HUES64 (cell line): ENCODE results near the gene FAAP20.

Source experiments
- H3K27ac ChIP-seq: 2 replicates; pipeline ENCODE4 v1.7.0; 2013; ENCODE audit warnings: low read depth, low read length, inconsistent platforms
- H3K27me3 ChIP-seq: 2 replicates; pipeline ENCODE4 v1.6.1; 2013; ENCODE audit warnings: mild to moderate bottlenecking, low read length; ENCODE audit not compliant: insufficient read depth
- H3K36me3 ChIP-seq: 2 replicates; pipeline ENCODE4 v1.6.1; 2013; ENCODE audit warnings: mild to moderate bottlenecking, low read length; ENCODE audit not compliant: insufficient read depth
- H3K4me1 ChIP-seq: 2 replicates; pipeline ENCODE4 v1.6.1; 2013; ENCODE audit warnings: mild to moderate bottlenecking, low read length, moderate library complexity; ENCODE audit not compliant: insufficient read depth
- H3K4me3 ChIP-seq: 2 replicates; pipeline ENCODE4 v1.5.1; 2013; ENCODE audit warnings: mild to moderate bottlenecking, low read length, moderate library complexity
- H3K9ac ChIP-seq: 2 replicates; pipeline ENCODE4 v1.6.1; 2013; ENCODE audit warnings: mild to moderate bottlenecking, low read depth, low read length
- H3K9me3 ChIP-seq: 2 replicates; pipeline ENCODE4 v1.6.1; 2013; ENCODE audit warnings: low read depth, low read length; ENCODE audit not compliant: insufficient read depth
- WGBS: fragments of 150-250, 120-280 bp; methylation state at CpG from one replicate; pipeline ENCODE4 v1.1.7; 2013; ENCODE audit warnings: missing lambda C conversion rate; 5-methylcytosine and 5-hydroxymethylcytosine counted together

The FAAP20 gene

DNA sequence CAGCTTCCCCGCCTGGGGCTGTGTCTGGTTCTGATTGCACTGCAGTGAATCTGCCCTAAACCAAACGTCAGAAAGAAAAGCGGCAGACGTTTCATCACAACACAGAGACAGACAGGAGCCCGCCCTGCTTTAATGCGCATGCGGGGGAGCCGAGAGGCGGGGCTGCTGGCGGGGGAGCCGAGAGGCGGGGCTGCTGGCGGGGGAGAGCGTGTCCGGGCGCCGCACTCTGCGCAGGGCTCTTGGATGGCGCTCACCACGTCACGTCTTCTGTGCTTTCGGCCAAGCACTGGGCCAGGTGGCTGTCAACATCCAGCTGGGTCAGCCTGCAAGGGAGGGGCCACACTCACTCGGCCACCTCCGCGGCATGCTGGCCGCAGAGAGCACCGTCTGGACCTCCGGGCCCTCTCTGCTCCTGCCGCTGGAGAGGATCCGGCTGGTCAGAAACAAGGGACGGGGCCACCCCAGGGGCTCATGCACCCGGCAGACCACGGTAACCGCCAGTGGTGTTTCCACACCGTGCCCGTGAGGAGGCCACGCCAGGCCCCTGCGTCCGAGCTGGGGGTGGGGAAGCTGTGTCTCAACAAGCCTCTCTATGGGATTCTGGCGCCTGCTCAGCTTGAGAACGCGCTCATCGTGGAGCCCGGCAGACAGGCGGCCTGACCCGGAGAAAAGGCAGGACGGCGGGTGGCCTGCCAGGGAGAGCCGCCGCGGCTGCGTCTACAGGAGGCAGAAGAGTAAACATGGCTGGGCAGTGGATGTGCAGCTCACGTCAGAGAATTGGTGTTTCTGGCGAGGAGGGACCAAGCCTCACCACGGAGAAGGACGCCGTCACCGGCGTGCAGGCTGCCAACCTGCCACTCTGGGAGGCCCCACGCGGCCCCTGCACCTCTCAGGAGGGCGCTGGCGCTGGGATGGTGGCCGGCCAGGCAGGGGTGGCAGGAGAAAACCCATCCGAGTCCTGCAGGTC lies 4.8 kb downstream of the FAAP20 start:
- peaks cover 19% of the 10 kb centered on the region for H3K36me3 ChIP-seq
- 19% methylated on average over 65 of the region's 65 CpGs for WGBS
- H3K9ac ChIP-seq: peak overlapping the region; percentile 56
- H3K4me3 ChIP-seq: peak overlapping the region; percentile 46
- H3K27me3 ChIP-seq: no peaks in the 10 kb centered on the region
- peak overlapping the region; percentile 78 for H3K27ac ChIP-seq
- H3K9me3 ChIP-seq: no peaks in the 10 kb centered on the region
- H3K4me1 ChIP-seq: peaks cover 6% of the 10 kb centered on the region; the same call in 1 of the 2 replicates

DNA sequence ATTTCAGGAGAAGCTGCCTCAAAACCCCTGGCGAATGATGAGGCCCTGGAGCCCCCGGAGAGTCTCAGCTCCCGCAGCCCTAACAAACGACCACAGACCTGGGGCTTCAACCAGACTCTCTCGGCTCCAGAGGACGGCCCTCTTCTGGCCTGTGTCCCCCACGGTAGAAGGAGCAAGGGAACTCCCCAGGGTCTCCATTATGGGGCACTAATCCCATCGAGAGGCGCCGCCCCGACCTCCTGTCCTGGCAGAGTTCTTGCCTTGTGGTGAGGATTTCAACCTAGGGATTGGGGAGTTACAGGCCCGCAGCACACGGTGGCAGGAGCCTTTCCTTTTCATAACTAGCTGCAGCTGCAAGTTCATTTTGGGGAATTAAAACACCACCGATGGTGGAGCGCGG lies 6.2 kb downstream of the FAAP20 start:
- no peak overlapping the region for H3K27ac ChIP-seq
- no peak overlapping the region for H3K4me3 ChIP-seq
- peaks cover 24% of the 10 kb centered on the region for H3K36me3 ChIP-seq
- no peaks in the 10 kb centered on the region for H3K27me3 ChIP-seq
- WGBS: 92% methylated on average over 16 of the region's 16 CpGs
- H3K9me3 ChIP-seq: no peaks in the 10 kb centered on the region
- peaks cover 6% of the 10 kb centered on the region; the same call in 1 of the 2 replicates for H3K4me1 ChIP-seq
- H3K9ac ChIP-seq: no peak overlapping the region

DNA sequence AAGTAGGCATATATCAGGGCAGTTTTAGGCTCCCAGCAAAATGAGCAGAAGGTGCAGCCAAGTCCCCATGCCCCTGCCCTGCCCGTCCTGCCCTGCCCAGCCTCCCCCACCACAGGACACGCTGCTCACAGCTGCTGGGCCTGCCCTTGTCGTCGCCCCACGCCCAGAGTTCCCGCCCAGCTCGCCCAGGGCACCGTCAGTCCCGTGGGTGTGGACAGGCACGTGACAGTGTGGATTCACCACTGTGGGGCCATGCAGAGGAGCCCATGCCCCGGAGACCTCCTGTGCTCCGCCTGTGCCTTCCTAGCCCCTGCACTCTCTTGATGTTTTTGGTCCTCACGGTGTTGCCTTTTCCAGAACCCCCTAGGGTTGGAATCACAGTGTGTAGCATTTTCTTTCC lies 7.0 kb downstream of the FAAP20 start:
- no peak overlapping the region for H3K27ac ChIP-seq
- 0 out of 2 replicates have a peak, but pooled peaks cover 3% of the 10 kb centered on the region for H3K4me1 ChIP-seq
- no peak overlapping the region for H3K9ac ChIP-seq
- H3K36me3 ChIP-seq: peaks cover 24% of the 10 kb centered on the region
- no peak overlapping the region for H3K4me3 ChIP-seq
- H3K27me3 ChIP-seq: no peaks in the 10 kb centered on the region
- WGBS: 92% methylated on average over 13 of the region's 13 CpGs
- no peaks in the 10 kb centered on the region for H3K9me3 ChIP-seq

DNA sequence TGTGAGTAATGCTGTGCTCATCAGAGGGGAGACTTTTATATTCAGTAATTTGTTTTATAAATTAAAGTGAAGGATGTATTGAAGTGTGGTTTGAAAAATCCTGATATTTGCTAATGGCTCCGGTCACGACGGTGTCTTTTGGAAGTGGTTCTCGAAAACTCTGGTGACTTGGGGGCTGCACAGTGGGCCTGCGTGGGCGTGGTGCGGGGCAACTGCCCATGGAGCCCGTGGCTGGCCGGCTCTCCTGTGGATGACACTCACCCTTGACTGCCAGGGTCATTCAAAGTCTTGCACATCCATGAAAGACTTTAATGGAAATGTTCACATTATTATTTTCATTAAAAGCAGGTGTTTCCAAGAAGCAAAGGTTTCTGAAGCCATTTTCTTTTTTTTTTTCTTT lies 7.7 kb downstream of the FAAP20 start:
- peaks cover 17% of the 10 kb centered on the region for H3K36me3 ChIP-seq
- 91% methylated on average over 9 of the region's 9 CpGs for whole genome bisulfite sequencing

DNA sequence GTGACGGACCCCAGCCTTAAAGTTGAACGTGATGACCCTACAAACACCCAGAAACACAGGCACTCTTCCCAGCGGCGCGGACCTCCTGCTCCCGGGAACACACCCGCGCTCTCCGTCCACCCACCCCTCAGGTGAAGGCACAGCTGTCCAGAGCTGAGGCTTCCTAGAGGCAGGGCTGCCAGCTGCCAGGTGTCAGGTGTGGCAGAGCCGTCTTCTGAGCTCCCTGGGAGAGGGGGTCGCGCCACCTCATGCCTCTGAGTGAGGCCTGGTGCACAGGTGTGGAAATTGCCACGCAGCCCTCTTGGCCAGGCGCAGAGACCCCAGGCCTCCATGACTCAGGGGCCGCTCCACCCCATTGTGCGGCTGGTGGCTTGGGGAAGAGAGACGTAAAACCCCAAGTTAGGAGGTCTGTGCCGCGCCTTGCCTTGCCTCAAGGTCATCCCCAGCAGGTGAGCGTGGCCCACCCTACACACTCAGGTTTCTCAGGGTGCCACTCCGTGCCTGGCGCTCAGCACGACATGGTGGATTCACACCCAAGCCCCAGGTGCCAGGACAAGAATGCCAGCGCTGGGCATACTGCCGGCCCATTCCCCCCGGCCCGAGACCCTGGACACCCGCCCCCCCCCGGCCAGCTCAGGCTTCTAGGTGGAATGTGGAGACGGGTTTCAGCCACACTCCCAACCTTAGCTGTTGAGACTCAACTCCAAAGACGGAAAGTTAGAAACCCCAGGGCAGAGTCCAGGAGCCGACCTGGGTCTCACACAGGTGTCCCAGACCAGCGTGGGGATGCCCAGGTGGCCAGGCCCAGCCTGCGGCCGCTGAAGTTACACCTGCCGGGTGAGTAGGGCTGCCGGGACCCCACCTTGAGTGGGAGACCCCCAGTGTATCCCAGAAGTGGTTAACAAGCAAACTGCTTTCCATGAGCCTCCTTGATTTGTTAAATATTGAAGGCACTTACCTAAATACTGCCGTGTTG lies 8.4 kb downstream of the FAAP20 start:
- Histone ChIP-seq H3K9ac (no peak overlapping the region), H3K4me3 (no peak overlapping the region), H3K27me3 (no peaks in the 10 kb centered on the region), H3K4me1 (0 out of 2 replicates have a peak, but pooled peaks cover 3% of the 10 kb centered on the region), H3K27ac (no peak overlapping the region), H3K9me3 (no peaks in the 10 kb centered on the region), H3K36me3 (peaks cover 20% of the 10 kb centered on the region)
- 96% methylated on average over 38 of the region's 38 CpGs for WGBS

More for the DNA sequence above, 7.7 kb downstream of the FAAP20 start:
- Histone ChIP-seq H3K9ac (no peak overlapping the region), H3K27ac (no peak overlapping the region), H3K9me3 (no peaks in the 10 kb centered on the region), H3K27me3 (no peaks in the 10 kb centered on the region), H3K4me3 (no peak overlapping the region), H3K4me1 (0 out of 2 replicates have a peak, but pooled peaks cover 3% of the 10 kb centered on the region)

DNA sequence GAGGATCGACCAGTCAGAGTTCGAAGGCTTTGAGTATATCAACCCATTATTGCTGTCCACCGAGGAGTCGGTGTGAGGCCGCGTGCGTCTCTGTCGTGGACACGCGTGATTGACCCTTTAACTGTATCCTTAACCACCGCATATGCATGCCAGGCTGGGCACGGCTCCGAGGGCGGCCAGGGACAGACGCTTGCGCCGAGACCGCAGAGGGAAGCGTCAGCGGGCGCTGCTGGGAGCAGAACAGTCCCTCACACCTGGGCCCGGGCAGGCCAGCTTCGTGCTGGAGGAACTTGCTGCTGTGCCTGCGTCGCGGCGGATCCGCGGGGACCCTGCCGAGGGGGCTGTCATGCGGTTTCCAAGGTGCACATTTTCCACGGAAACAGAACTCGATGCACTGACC lies 9.6 kb downstream of the FAAP20 start:
- WGBS: 96% methylated on average over 33 of the region's 33 CpGs
- H3K4me1 ChIP-seq: 0 out of 2 replicates have a peak, but pooled peaks cover 2% of the 10 kb centered on the region
- H3K4me3 ChIP-seq: no peak overlapping the region
- H3K27me3 ChIP-seq: no peaks in the 10 kb centered on the region
- H3K36me3 ChIP-seq: peaks cover 28% of the 10 kb centered on the region
- H3K9me3 ChIP-seq: no peaks in the 10 kb centered on the region
- no peak overlapping the region for H3K9ac ChIP-seq
- no peak overlapping the region for H3K27ac ChIP-seq

DNA sequence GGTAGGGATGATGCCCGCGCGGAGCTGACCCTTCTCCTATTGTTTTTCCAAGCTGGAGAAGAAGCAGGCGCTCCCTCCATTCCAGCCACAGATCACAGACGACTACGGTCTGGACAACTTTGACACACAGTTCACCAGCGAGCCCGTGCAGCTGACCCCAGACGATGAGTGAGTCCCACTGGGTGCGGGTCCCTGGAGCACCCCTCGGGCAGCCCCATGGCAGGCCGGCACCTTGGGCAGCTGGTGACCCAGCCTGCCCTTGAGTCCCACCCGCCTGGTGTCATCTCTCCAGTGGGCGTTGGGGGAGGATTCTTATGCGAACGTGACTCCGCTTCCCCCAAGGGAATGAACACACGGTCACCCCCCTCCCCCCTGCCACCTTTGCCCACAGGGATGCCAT lies 10.0 kb downstream of the FAAP20 start:
- H3K9ac ChIP-seq: no peak overlapping the region
- no peak overlapping the region for H3K27ac ChIP-seq
- H3K4me1 ChIP-seq: no peaks in the 10 kb centered on the region
- H3K36me3 ChIP-seq: peaks cover 28% of the 10 kb centered on the region
- H3K27me3 ChIP-seq: no peaks in the 10 kb centered on the region
- 93% methylated on average over 18 of the region's 18 CpGs for WGBS
- no peaks in the 10 kb centered on the region for H3K9me3 ChIP-seq
- no peak overlapping the region for H3K4me3 ChIP-seq

DNA sequence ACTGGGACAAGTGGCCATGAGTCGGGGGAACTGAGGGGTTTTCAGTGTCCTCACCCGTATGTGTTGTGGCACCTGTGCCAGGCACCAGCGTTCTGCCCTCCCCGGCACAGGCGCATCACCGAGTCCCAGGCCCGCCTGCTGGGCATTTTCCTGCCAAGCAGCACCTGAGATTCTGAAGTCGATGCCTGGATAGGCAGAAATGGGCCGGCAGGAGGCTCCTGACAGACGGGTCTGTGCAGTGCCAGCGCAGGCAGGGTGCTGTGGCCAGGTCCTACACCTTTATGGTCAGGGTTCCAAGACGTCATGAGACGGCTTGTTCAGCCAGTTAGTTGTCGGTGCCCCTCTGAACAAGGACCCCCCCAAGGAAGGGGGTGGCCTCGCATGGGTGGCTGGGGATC lies 10.6 kb downstream of the FAAP20 start:
- Histone ChIP-seq H3K4me3 (no peak overlapping the region), H3K27me3 (no peaks in the 10 kb centered on the region), H3K36me3 (peaks cover 28% of the 10 kb centered on the region), H3K4me1 (no peaks in the 10 kb centered on the region), H3K27ac (no peak overlapping the region), H3K9ac (no peak overlapping the region), H3K9me3 (no peaks in the 10 kb centered on the region)
- WGBS: 95% methylated on average over 15 of the region's 15 CpGs

DNA sequence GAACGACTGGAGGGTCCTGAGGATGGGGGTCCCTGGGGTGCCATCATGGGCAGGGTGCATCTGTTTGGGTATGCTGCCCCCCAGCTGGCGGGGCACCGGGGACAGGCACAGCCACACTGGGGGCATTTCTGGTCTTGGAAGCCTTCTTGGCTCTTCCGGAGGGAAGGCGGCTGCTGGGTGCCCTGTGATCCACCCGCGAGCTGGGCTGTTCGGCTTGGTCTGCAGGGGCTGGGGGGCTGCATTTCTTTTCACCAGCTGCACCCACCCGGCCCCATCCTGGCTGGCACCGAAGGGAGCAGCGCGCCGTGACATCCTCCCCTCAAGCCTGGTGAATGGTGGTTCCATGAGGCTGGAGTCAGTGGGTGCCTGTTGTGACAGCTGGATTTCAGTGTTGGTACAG lies 12.2 kb downstream of the FAAP20 start:
- H3K36me3 ChIP-seq: peaks cover 36% of the 10 kb centered on the region
- H3K27ac ChIP-seq: no peak overlapping the region
- H3K9ac ChIP-seq: no peak overlapping the region
- no peaks in the 10 kb centered on the region for H3K27me3 ChIP-seq
- H3K4me1 ChIP-seq: no peaks in the 10 kb centered on the region
- no peak overlapping the region for H3K4me3 ChIP-seq
- H3K9me3 ChIP-seq: no peaks in the 10 kb centered on the region
- WGBS: 97% methylated on average over 13 of the region's 13 CpGs

DNA sequence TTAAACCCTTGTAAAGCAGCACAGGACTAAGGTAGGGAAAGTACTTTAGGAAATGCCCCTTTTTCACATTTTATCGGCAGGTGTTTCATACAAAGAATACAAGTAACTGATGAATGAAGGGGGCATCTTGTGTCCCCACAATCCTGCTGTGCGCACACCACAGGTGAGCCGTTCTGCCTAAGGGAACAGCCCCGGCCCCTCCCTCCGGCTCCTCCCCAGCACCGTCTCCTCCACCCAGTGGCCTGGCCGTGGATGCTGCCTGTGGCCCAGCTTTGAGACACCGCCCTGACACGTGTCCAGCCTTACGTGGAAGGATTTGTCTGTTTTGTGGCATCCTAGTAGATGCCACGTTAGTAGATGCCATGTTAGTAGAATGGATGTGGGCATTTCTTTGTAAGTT lies 12.8 kb downstream of the FAAP20 start:
- 94% methylated on average over 11 of the region's 11 CpGs for WGBS
- no peak overlapping the region for H3K4me3 ChIP-seq
- no peak overlapping the region for H3K27ac ChIP-seq
- no peaks in the 10 kb centered on the region for H3K4me1 ChIP-seq
- H3K9me3 ChIP-seq: no peaks in the 10 kb centered on the region
- H3K9ac ChIP-seq: no peak overlapping the region
- H3K27me3 ChIP-seq: no peaks in the 10 kb centered on the region
- H3K36me3 ChIP-seq: peaks cover 36% of the 10 kb centered on the region

DNA sequence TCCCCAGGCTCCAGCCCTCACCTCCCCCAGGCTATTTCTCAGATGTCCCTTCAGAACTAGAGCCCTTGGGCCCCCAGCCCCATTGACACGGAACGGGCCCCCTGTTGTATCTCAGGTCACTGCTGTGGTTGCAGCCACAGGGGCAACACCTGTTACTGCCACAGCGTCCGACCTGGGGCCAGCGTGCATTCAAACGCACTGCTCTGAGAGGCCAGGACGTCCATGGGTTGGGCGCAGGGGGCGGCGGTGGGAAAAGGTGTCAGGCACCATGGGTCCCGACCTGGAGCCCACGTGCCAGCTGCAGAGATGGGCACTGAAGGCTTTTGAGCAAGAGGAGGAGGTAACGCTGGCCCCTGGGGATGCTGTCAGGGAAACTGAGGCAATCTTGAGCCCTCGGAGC lies 13.3 kb downstream of the FAAP20 start:
- 95% methylated on average over 14 of the region's 14 CpGs for WGBS
- Histone ChIP-seq H3K36me3 (peaks cover 36% of the 10 kb centered on the region), H3K9ac (no peak overlapping the region), H3K9me3 (no peaks in the 10 kb centered on the region), H3K4me1 (no peaks in the 10 kb centered on the region), H3K27me3 (no peaks in the 10 kb centered on the region), H3K4me3 (no peak overlapping the region), H3K27ac (no peak overlapping the region)
